ENCODE data around the gene C6orf136.
"Not testable (repeated sequence)": the region's sequence is repeated elsewhere in the genome, so short reads cannot be mapped to it uniquely, and the experiment has no call there.

The C6orf136 gene

GRCh38 chr6:30664994-30665767 is 18.2 kb downstream of the C6orf136 start:
- DNase-seq = no peak

DNA sequence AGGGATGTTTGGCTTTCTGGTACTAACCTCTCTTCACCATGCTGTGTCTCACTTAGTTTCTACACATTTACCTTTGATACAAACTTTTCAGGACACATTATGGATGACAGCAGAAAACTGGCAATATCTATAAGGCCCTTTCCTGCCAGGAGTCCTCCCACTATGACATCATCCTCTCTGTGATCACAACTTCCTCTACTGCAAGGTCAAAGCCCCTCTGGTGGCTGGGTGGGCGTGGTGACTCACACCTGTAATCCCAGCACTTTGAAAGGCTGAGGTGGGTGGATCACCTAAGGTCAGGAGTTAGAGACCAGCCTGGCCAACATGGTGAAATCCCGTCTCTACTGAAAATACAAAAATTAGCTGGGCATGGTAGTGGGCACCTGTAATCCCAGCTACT is 19.4 kb downstream of the C6orf136 start:
- not testable (repeated sequence) for DNase-seq

- no peak for DNase-seq
These were observed 24.0 kb downstream of the C6orf136 start for GRCh38 chr6:30670760-30671527.

DNA sequence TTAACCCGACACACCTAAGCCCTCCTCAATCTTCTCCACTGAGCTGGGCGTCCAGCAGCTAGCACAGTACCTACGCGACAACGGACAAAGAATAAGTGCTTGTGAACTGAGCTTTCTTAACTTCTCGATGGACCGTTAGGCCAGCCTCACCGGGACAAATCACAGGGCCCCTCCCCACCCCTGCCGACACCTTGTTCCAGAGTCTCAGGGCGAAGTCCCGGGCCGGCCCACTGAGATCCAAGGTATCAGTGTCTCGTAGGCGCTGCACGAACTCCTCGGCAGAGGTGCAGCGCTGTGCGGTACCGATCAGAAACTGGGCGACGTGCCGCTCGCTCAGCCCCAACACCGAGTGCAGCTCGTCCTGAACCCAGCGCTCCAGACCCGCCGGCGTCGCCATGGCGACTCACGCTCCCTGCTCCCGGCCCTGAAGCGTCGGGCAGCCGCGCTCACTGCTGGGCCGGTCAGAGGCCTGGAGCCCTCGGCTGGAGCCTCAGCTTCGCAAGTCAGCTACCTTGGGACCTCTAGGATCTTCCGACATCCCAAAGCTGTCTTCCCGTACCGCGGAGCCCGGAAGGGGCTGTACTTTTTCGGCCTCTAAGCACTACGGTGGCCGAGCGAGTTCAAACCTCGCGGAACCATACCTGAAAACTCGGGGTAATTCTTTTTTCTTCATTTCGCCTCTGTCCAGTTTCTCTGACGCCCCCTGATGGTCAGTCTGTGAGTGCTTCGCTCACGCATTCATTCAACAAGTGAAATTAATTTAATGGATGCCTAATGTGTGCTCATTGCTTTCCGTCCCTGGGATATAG is 25.7 kb downstream of the C6orf136 start, which contains the start of gene DHX16:
TSS of gene DHX16 (minus strand) at position 562 of the 809 bp plus-strand sequence. CDS start at position 397, 165 bp downstream.
- peak; percentile 95 for DNase-seq

GRCh38 chr6:30676660-30677285 is 29.8 kb downstream of the C6orf136 start:
- DNase-seq = no peak

- no peak for DNase-seq
These were observed 32.2 kb downstream of the C6orf136 start for GRCh38 chr6:30678964-30679726.

DNA sequence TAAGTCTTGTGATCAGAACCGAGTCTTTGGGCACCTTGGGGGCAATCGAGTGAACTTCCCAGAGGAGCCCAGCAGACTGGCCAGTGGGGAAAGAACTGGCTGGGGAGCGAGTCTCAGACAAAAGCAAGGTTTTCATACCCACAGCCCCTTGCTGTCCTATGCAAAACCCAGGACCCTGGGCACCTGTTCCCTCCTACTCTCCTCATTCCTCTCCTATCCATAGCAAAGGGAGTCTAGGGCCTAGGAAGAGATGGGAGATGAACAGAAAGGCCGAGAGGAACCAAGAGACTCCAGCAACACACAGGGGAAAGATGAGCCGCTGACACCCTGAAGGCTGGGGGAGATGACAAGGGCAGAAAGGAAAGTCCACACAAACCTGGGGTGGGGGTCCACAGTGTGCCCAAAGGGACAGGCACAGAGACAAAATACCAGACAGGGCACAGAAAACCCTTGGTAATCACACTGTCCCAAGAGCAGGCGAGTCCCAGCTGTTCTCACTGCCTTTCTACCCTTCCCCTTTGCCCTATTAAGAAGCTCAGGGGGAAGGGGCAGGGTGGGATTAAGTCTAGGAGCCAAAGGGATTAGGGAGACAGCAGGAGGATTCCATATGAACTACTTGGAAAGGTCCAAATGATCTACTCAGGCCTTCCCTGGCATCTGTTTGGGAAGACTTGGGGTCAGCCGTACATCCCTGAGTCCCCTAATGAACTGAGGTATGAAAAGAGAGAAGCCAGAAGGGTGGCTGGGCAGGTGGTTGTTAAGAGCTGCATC is 33.0 kb downstream of the C6orf136 start:
- no peak for DNase-seq

GRCh38 chr6:30681766-30682142 is 34.8 kb downstream of the C6orf136 start:
- no peak for DNase-seq

DNA sequence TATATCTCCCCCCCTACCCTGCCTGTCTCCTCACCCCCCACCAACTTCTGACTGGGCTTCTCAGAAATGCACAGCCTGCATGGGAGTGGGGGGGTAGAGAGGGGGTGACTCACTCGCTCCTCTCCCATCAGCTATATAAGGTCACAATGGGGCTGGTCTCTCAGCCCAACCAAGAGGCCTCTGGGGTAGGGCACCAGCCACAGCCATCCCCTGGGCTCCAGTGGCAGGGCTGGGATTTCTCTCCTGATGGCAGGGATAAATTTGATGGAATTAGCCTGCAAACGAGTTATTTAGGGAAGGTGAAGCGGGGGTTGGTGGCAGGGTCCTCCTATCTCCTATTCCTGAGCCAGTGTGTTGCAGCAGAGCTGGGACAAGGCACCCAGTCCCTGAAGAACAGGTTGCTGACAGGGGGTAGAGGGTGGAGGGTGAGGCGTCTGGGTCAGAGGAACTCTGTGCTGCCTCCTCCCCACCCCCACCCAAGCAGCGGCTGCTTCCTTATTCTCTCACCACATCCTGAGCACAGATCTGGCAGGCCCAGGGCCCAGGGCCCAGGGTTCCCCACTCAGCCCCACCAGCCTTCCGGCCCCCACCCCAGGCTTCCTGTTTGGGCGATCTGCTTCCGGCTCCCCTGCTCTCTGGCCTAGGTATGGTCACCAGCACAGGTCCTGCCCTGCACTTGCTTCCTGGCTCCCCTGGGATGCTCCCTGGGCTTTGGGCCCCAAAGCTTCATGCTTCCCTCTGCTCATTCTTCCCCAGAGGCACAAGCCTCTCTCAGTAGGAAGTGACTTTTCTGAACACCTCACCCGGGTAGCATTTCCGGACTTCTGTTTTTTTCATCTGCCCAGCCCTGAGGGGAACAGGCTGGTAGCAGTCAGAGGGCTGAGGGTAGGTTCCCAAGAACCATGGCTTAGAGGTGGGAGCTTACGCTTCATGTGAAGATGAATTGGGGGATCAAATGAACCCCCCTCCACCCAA is 35.5 kb downstream of the C6orf136 start:
- peak; percentile 86 for DNase-seq

GRCh38 chr6:30683183-30683979 is 36.4 kb downstream of the C6orf136 start:
- DNase-seq = no peak

GRCh38 chr6:30683980-30684338 is 37.0 kb downstream of the C6orf136 start:
- no peak for DNase-seq

DNA sequence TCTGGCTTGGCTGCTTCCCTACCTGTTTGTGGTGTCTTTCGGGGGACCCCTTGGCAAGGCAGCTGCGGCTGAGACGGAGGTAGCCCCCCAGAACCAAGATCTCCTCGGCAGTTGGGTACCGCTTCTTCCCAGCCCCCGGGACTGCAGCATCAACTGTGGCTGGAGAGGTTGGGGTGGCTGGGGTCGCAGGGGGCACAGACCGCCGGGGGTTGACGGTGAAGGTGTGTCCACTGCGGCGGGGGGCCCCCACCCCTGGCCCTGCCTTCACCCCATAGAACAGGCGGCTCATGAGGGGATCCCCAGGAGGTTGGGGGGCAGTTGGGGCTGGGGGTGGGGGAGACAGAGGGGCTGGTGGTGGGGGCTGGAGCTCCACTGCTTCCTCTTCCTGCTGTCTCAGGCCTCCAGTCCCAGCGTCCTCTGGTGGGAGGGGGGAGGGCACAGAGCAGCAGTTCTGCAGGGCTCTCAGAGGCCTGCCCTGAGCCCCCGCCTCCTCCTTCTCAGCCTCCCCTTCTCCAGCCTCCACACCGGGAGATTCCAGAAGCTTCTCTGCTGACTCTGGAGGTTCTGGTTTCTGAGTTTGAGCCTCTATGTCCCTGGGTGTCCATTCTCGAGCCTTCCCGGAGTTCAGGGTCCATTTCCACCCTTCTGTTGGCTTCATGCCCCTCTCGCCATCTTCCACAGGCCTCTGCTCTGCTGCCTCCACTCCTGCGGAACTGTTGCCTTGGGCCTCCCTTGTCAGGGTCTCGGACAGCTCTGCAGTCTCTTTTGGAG is 37.6 kb downstream of the C6orf136 start:
- DNase-seq = no peak

DNA sequence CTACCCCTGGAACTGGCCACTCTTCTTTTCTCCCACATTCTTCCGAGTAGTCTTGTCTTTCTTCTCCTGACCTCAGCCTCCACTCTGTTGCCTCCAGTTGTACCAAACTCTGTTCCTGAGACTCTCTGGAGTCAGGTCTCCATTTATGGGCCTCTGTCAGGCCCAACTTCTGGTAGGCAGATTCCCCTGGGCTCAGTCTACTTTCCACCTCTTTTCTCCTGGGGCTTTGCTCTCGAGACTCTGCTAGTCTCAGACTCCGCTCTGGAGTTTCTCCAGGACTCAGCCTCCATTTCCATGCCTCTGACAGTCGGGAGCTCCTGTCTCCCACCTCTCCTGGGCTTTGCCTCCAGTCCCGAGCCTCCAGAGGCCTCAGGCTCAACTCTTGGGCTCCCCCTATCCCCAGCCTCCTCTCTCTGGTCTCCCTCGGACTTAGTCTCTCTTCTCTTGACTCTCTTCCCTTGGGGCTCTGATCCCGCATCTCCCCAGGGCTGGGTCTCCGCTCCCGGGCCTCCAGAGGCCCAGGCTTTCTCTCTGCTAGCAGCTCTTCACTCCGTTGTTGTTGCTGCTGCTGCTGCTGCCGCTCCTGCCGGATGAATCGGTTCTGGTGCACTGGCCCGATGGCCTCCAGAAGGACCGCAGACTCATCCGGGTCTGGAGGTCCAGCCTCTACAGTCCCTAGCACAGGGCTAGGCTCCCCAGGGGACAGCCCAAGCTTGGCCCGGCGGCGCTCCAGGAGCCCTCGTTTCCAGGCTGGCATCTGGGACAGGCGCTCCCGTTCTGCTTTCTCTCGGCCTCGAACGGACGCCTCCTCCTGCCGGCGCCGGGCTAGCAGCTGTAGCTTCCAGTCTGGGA is 38.5 kb downstream of the C6orf136 start:
- DNase-seq = no peak

GRCh38 chr6:30686009-30686907 is 39.3 kb downstream of the C6orf136 start, which contains the start of gene PPP1R18:
Gene PPP1R18 (minus strand): TSS chr6:30686645. CDS start chr6:30686018, 627 bp downstream.
- no peak for DNase-seq

GRCh38 chr6:30686908-30687658 is 40.1 kb downstream of the C6orf136 start:
- DNase-seq = peak; percentile 97

Data from amniotic stem cell (primary cell).